Mucosa of descending colon (tissue), 3 donors: ENCODE results near the gene GPR39. TPM values are rescaled to one million over a fixed set of nuclear protein-coding genes. Genes with fewer than 3 reads are reported as not detected.

Experiments used
- ATAC-seq: fragments of 200-7000 bp; cut with Tn5 transposase; one replicate; pipeline ENCODE4 v1.9.1; 2020; ENCODE audit warnings: mild to moderate bottlenecking, moderate library complexity
- DNase-seq, 3 donors: peaks; one replicate each; pipeline ENCODE4 v3.0.0-alpha.2; 2020
- H3K36me3 ChIP-seq: fragments of 200-600 bp; one replicate; pipeline ENCODE4 v1.8.0; 2021; ENCODE audit warnings: low read depth, mild to moderate bottlenecking
- H3K4me1 ChIP-seq: fragments of 200-600 bp; one replicate; pipeline ENCODE4 v1.8.0; 2021; ENCODE audit warnings: low read depth, mild to moderate bottlenecking
- H3K4me3 ChIP-seq: fragments of 200-600 bp; one replicate; pipeline ENCODE4 v1.8.0; 2021; ENCODE audit warnings: mild to moderate bottlenecking
- H3K9me3 ChIP-seq: fragments of 200-600 bp; one replicate; pipeline ENCODE4 v1.8.0; 2021; ENCODE audit warnings: mild to moderate bottlenecking
- CTCF ChIP-seq: fragments of 200-600 bp; IDR thresholded peaks from one replicate; pipeline ENCODE4 v1.8.0; 2022; ENCODE audit warnings: antibody characterized with exemption, mild to moderate bottlenecking
- intact Hi-C, 2 donors: fragments of 100-400 bp; cut with DNase I in 1 of 2; cut with micrococcal nuclease in 1 of 2; formaldehyde crosslinking; loops; one replicate each; pipeline versions ENCODE4 v1.11.0 to v1.11.1; 2022; cut with DNase I, micrococcal nuclease
- total RNA-seq, 3 donors: library from RNA; stranded (reverse); fragmentation: NEBNext Ultra II Directional in 2 of 3; extraction: Animal tissue kit (Norgen Biotek cat#: 25700) in 2 of 3; gene quantifications; one replicate each; pipeline versions ENCODE4 v1.2.1 to v1.2.4, GENCODE V29; 2021 to 2023
- donor health status: DM: no; HTN: no; CAD: no; lungs with moderate emphysema.
- donor health status: DM: no; HTN: no; CAD: no.
- donor health status: DM: no; HTN: yes; CAD: no.

The GPR39 gene
- total RNA-seq, 3 donors from 2014 or later: 11.6 to 33.7 (median 20.6) TPM

GRCh38 chr2:132374551-132374950 is 42.1 kb upstream of the GPR39 start:
- H3K9me3 ChIP-seq: peaks cover 13% of the 10 kb centered on the region
- intact Hi-C loops: no loop called here
- no peaks in the 10 kb centered on the region for H3K36me3 ChIP-seq
- H3K4me3 ChIP-seq: no peak overlapping the region
- ATAC-seq (peak; percentile 67), DNase-seq (no peak)
- no peak for TF ChIP-seq CTCF
- peaks cover 12% of the 10 kb centered on the region for H3K4me1 ChIP-seq

GRCh38 chr2:132374961-132375360 is 41.6 kb upstream of the GPR39 start:
- no peaks in the 10 kb centered on the region for H3K36me3 ChIP-seq
- peaks cover 12% of the 10 kb centered on the region for H3K4me1 ChIP-seq
- H3K4me3 ChIP-seq: no peak overlapping the region
- intact Hi-C loops: no loop called here
- DNase-seq: peak in 1 of 3 donors; percentile 16
- TF ChIP-seq CTCF: no peak
- no peak for ATAC-seq
- H3K9me3 ChIP-seq: peaks cover 15% of the 10 kb centered on the region

- intact Hi-C loops: no loop called here
- DNase-seq (no peak), ATAC-seq (no peak)
- Histone ChIP-seq H3K4me1 (no peaks in the 10 kb centered on the region), H3K36me3 (no peaks in the 10 kb centered on the region), H3K4me3 (no peak overlapping the region), H3K9me3 (peaks cover 8% of the 10 kb centered on the region)
- TF ChIP-seq CTCF: no peak
Measured at GRCh38 chr2:132381376-132381775, 35.2 kb upstream of the GPR39 start.

GRCh38 chr2:132383956-132384355 is 32.6 kb upstream of the GPR39 start:
- ATAC-seq: no peak
- Histone ChIP-seq H3K4me3 (no peak overlapping the region), H3K9me3 (peaks cover 8% of the 10 kb centered on the region), H3K4me1 (no peaks in the 10 kb centered on the region), H3K36me3 (no peaks in the 10 kb centered on the region)
- no peak for DNase-seq
- intact Hi-C loops: no loop called here
- TF ChIP-seq CTCF: no peak

GRCh38 chr2:132384491-132385151 is 32.0 kb upstream of the GPR39 start:
- no peaks in the 10 kb centered on the region for H3K36me3 ChIP-seq
- TF ChIP-seq CTCF: no peak
- ATAC-seq: no peak
- H3K9me3 ChIP-seq: peaks cover 8% of the 10 kb centered on the region
- intact Hi-C loops: no loop called here
- H3K4me3 ChIP-seq: no peak overlapping the region
- no peak for DNase-seq
- H3K4me1 ChIP-seq: no peaks in the 10 kb centered on the region

- Histone ChIP-seq H3K36me3 (no peaks in the 10 kb centered on the region), H3K9me3 (no peaks in the 10 kb centered on the region), H3K4me1 (no peaks in the 10 kb centered on the region), H3K4me3 (no peak overlapping the region)
- intact Hi-C loops: no loop called here
- no peak for DNase-seq
- no peak for TF ChIP-seq CTCF
- ATAC-seq: no peak
Measured at GRCh38 chr2:132387126-132387525, 29.5 kb upstream of the GPR39 start.
